Fibroblast of villous mesenchyme (primary cell): ENCODE data around the gene ADGRE2. TPM values are rescaled to one million over a fixed set of nuclear protein-coding genes. Genes with fewer than 3 reads are reported as not detected.

Experiments
- DNase-seq: peaks from one replicate; pipeline ENCODE4 v3.0.0-alpha.2; 2010; ENCODE audit warnings: low read depth
- H3K4me3 ChIP-seq: 2 replicates; pipeline ENCODE4 v1.5.1; 2011; ENCODE audit warnings: low read depth, mild to moderate bottlenecking, low read length
- small RNA-seq: library from RNA; depleted of rRNA; stranded (forward); fragments of <200 nt; gene quantifications from one replicate; pipeline ENCODE3, GENCODE V24; 2012
- total RNA-seq: library from RNA; depleted of rRNA; stranded (reverse); fragments of >200 nt; gene quantifications from 2 replicates; pipeline ENCODE4 v1.2.3, GENCODE V29; 2012
- TF ChIP-seq, protein P1 (sequence below): IDR thresholded peaks from 2 replicates; pipeline ENCODE4 v1.5.1; 2012; ENCODE audit warnings: low read depth, mild to moderate bottlenecking, low read length; ENCODE audit not compliant: insufficient read depth

Gene ADGRE2
- total RNA-seq, 1 donor = 0.43 TPM

DNA sequence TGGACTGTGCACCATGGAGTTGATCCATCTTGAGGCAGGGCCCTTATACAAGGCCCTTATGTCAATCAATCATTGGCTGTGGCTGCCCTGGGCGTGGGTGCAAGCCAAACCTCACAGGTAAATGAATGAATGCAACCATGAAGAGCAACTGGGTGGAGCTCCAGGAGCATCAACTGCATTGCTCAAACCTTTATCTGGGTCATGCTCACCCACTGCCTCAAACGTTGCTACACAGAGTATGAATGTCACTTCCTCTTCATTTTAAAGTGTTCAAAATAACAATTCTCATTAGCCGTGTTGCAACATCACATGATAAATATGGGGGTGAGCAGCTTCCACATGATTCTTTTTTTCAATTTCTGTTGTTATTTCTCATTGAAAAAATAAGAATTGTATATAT lies 94.9 kb downstream of the ADGRE2 start:
- TF ChIP-seq, protein P1, sequence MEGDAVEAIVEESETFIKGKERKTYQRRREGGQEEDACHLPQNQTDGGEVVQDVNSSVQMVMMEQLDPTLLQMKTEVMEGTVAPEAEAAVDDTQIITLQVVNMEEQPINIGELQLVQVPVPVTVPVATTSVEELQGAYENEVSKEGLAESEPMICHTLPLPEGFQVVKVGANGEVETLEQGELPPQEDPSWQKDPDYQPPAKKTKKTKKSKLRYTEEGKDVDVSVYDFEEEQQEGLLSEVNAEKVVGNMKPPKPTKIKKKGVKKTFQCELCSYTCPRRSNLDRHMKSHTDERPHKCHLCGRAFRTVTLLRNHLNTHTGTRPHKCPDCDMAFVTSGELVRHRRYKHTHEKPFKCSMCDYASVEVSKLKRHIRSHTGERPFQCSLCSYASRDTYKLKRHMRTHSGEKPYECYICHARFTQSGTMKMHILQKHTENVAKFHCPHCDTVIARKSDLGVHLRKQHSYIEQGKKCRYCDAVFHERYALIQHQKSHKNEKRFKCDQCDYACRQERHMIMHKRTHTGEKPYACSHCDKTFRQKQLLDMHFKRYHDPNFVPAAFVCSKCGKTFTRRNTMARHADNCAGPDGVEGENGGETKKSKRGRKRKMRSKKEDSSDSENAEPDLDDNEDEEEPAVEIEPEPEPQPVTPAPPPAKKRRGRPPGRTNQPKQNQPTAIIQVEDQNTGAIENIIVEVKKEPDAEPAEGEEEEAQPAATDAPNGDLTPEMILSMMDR = no peak
- no peak overlapping the region for H3K4me3 ChIP-seq
- DNase-seq = no peak

Small RNA genes lying within 50 kb of the gene (small RNA-seq; reads per million reads assigned to genes)
- gene AC005255.1 = not detected

Other genes starting within 250 kb of the ADGRE2 start
- gene TECR, start 249.0 kb downstream of the ADGRE2 start, total RNA-seq = 27.4 and 32.0 TPM in 2 replicates
- gene NDUFB7, start 206.5 kb downstream of the ADGRE2 start, total RNA-seq = 216 and 357 TPM in 2 replicates
- gene CLEC17A, start 195.5 kb downstream of the ADGRE2 start, total RNA-seq = not detected in 2 replicates
- not detected in 2 replicates for gene ADGRE3, start 103.7 kb downstream of the ADGRE2 start, total RNA-seq
- 13.9 and 18.6 TPM in 2 replicates for gene ZNF333, start 88.5 kb downstream of the ADGRE2 start, total RNA-seq
- not detected in 2 replicates for gene OR7A5, start 56.6 kb upstream of the ADGRE2 start, total RNA-seq
- gene OR7C1, start 56.6 kb upstream of the ADGRE2 start, total RNA-seq = under 0.01 TPM in 1 of 2 replicates, not detected in the other
- gene OR7A10, start 70.4 kb upstream of the ADGRE2 start, total RNA-seq = not detected in 2 replicates
- gene OR7A17, start 107.6 kb upstream of the ADGRE2 start, total RNA-seq = not detected in 2 replicates
- gene OR7C2, start 162.9 kb upstream of the ADGRE2 start, total RNA-seq = not detected in 2 replicates
- gene SLC1A6, start 201.3 kb upstream of the ADGRE2 start, total RNA-seq = not detected in 2 replicates